Measurements from ENCODE around the gene SHISA7. TPM values are rescaled to one million over a fixed set of nuclear protein-coding genes. Genes with fewer than 3 reads are reported as not detected.

Gene SHISA7
- total RNA-seq, 1 donor from 2014 or later = 0.25 TPM

DNA sequence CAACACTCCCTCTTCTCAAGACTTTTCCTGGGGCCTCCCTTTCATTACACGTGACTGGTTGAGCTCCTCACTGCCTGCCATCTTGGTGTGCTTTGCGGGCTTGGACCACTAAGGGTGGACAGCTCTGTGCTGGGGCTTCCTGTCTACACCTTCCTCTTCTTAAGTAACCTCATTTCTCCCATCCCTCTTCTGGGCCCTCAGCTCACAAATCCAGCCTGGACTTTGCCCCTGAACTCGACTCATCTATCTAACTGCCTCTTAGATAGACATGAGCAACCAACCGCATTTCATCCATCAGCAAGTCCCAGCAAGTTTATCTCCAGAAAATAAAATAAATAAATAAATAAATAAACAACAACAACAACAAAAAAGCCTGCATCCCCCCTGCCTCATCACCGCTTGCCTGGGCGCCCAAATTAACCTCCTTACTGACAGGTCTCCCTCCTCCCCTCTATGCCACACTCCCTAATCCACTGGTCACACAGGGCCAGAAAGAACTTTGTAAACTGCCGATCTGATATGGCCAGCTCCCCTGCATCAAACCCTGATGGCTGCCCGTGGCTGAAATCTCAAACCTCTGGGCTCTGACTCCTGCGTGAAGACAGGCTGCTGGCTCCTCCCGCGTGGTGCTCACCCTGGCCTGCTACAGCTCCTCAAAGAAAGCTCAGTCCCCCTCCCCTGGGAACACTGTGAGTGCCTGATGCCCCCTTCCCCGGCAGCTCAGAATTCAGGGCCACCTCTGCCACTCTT is 10.6 kb upstream of the SHISA7 start:
- intact Hi-C loops (cut with DNase I) = no loop called here
- Histone ChIP-seq H3K9me3 (no peaks in the 10 kb centered on the region), H3K4me3 (no peak overlapping the region), H3K27ac (no peak overlapping the region), H3K4me1 (peaks cover 20% of the 10 kb centered on the region), H3K36me3 (peaks cover 0 to 5% of the 10 kb centered on the region in 2 donors), H3K27me3 (peaks cover 17% of the 10 kb centered on the region)
- no peak for DNase-seq (ENCODE audit: extremely low spot score in 2 of 2)
- TF ChIP-seq CTCF (IDR thresholded peaks at IDR 0.05) (no peak), POLR2AphosphoS5 (IDR thresholded peaks at IDR 0.05; ENCODE audit: insufficient read depth in 1 of 2, low read depth in 1 of 2) (no peak), POLR2A (IDR thresholded peaks at IDR 0.05) (no peak)

GRCh38 chr19:55452749-55453346 is 9.7 kb upstream of the SHISA7 start:
- H3K27me3 ChIP-seq = peaks cover 17% of the 10 kb centered on the region
- DNase-seq (ENCODE audit: extremely low spot score in 2 of 2) = no peak
- TF ChIP-seq POLR2AphosphoS5 (IDR thresholded peaks at IDR 0.05; ENCODE audit: insufficient read depth in 1 of 2, low read depth in 1 of 2) (no peak), POLR2A (IDR thresholded peaks at IDR 0.05) (no peak), CTCF (IDR thresholded peaks at IDR 0.05) (no peak)
- H3K27ac ChIP-seq = no peak overlapping the region
- peaks cover 22% of the 10 kb centered on the region for H3K4me1 ChIP-seq
- H3K4me3 ChIP-seq = peak overlapping the region in 1 of 2 donors; percentile 14
- intact Hi-C loops (cut with DNase I) = no loop called here
- H3K9me3 ChIP-seq = no peaks in the 10 kb centered on the region
- peaks cover 0 to 5% of the 10 kb centered on the region in 2 donors for H3K36me3 ChIP-seq

DNA sequence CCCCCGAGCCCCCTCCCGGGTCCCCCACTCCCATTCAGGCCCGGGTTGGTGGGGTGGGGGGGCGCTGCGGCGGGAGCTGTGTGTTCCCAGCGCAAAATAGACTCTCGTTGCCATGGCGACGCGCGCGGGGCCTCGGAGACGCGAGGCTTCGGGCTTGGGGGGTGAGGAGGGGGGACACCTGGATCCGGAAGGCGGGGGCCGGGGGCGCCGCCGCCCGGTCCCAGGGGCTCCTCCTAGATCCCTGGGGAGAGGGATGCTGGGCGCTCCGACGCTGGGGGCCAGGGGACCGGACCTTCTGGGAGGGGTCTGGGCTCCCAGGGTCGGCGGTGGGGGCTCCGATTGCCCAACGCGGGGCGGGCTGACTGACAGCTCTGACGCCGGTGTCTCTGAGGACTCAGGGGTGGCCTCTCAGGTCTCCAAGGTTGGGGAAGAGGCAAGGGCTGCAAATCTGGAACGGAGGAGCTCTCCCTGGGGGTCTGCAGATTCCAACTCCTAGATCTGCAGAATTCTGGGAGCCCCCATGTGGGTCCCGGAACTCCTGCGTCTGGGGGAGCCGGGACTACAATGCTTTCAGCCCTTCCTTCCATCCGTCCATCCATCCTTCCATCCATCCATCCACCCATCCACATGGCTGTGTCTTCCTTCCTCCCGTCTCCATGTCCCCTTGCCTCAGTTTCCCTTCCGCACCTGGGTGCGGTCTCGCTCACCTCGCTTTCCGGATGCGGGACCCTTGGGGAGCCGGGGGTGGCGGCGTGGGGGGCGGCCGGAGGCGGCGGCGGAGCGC is 9.1 kb upstream of the SHISA7 start:
- H3K27me3 ChIP-seq = peaks cover 17% of the 10 kb centered on the region
- TF ChIP-seq POLR2A (IDR thresholded peaks at IDR 0.05) (no peak), CTCF (IDR thresholded peaks at IDR 0.05) (no peak), POLR2AphosphoS5 (IDR thresholded peaks at IDR 0.05; ENCODE audit: insufficient read depth in 1 of 2, low read depth in 1 of 2) (no peak)
- intact Hi-C loops (cut with DNase I) = no loop called here

DNA sequence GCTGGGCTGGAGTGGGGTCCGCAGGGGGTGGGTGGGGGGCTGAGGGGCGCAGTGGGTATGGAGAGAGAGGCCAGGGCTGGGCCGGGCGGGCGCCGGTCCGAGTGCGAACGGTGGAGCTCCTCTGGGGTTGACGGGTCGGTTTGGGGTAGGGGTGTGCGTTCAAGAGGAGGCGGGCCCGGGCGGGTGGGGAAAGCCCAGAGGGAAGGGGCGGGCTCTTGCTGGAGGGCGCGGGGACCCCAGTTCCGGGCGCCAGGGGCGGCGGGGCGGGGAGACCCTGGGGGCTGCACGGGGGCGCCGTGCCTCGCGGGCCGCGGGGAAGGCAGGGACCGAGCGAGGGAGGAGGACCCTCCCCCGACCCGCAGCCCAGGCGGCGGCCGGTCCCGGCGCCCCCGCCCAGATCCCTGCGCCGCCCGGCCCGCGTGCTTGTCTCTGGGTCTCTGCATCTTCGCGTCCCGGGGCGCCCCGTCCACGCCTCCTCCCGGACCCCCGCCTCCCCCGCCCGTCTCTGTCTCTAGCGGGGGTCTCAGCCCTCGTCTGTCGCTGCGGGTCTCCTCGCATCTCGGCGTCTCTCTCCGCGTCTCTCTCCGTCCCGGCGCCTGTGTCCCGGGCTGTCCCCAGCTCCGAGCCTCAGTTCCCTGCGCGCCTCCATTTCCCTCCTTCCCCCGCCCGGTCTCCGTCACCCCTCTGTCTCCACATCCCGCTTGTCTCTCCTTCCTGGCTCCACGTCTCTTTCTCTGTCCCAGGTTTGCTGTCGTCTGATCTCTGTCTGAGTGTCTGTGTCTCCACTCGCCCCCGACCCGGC is 8.3 kb upstream of the SHISA7 start:
- no peak for TF ChIP-seq POLR2A (IDR thresholded peaks at IDR 0.05)
- TF ChIP-seq POLR2AphosphoS5 (IDR thresholded peaks at IDR 0.05; ENCODE audit: insufficient read depth in 1 of 2, low read depth in 1 of 2) = no peak
- no peak for TF ChIP-seq CTCF (IDR thresholded peaks at IDR 0.05)
- peaks cover 0 to 5% of the 10 kb centered on the region in 2 donors for H3K36me3 ChIP-seq
- no peak overlapping the region for H3K27ac ChIP-seq
- H3K9me3 ChIP-seq = no peaks in the 10 kb centered on the region
- peaks cover 28% of the 10 kb centered on the region for H3K4me1 ChIP-seq
- no peak for DNase-seq (ENCODE audit: extremely low spot score in 2 of 2)
- peaks cover 17% of the 10 kb centered on the region for H3K27me3 ChIP-seq
- H3K4me3 ChIP-seq = peak overlapping the region in 1 of 2 donors; percentile 29
- intact Hi-C loops (cut with DNase I) = no loop called here

More for the DNA sequence above, 9.1 kb upstream of the SHISA7 start:
- Histone ChIP-seq H3K27ac (no peak overlapping the region), H3K9me3 (no peaks in the 10 kb centered on the region), H3K36me3 (peaks cover 0 to 5% of the 10 kb centered on the region in 2 donors), H3K4me1 (peaks cover 28% of the 10 kb centered on the region), H3K4me3 (peak overlapping the region in 1 of 2 donors; percentile 29)
- DNase-seq (ENCODE audit: extremely low spot score in 2 of 2) = no peak
